IPS-18a (cell line): Measurements from ENCODE around the gene TBC1D17.
"Not testable (repeated sequence)": the region's sequence is repeated elsewhere in the genome, so short reads cannot be mapped to it uniquely, and the experiment has no call there.

Source experiments
- H3K27ac ChIP-seq: one replicate; pipeline ENCODE4 v1.5.1; 2013; ENCODE audit warnings: low read length
- H3K27me3 ChIP-seq: one replicate; pipeline ENCODE4 v1.6.1; 2013; ENCODE audit warnings: mild to moderate bottlenecking, low read length; ENCODE audit not compliant: control insufficient read depth, insufficient read depth
- H3K36me3 ChIP-seq: one replicate; pipeline ENCODE4 v1.6.1; 2013; ENCODE audit warnings: low read depth, low read length; ENCODE audit not compliant: control insufficient read depth
- H3K4me1 ChIP-seq: one replicate; pipeline ENCODE4 v1.6.1; 2013; ENCODE audit warnings: low read depth, low read length; ENCODE audit not compliant: control insufficient read depth
- H3K4me3 ChIP-seq: one replicate; pipeline ENCODE4 v1.5.1; 2013; ENCODE audit warnings: low read length
- H3K9ac ChIP-seq: one replicate; pipeline ENCODE4 v1.6.1; 2013; ENCODE audit warnings: mild to moderate bottlenecking, low read length, moderate library complexity
- H3K9me3 ChIP-seq: one replicate; pipeline ENCODE4 v1.6.1; 2013; ENCODE audit warnings: low read depth, low read length; ENCODE audit not compliant: control insufficient read depth

Gene TBC1D17

GRCh38 chr19:49921871-49922795 lies 44.6 kb downstream of the TBC1D17 start:
- Histone ChIP-seq H3K27ac (no peak overlapping the region), H3K4me3 (no peak overlapping the region), H3K27me3 (no peaks in the 10 kb centered on the region), H3K4me1 (no peaks in the 10 kb centered on the region), H3K9me3 (no peaks in the 10 kb centered on the region), H3K36me3 (peaks cover 40% of the 10 kb centered on the region), H3K9ac (no peak overlapping the region)

- H3K27me3 ChIP-seq: no peaks in the 10 kb centered on the region
- no peak overlapping the region for H3K4me3 ChIP-seq
- H3K27ac ChIP-seq: no peak overlapping the region
- H3K9me3 ChIP-seq: no peaks in the 10 kb centered on the region
- no peak overlapping the region for H3K9ac ChIP-seq
- H3K36me3 ChIP-seq: peaks cover 43% of the 10 kb centered on the region
- H3K4me1 ChIP-seq: peaks cover 6% of the 10 kb centered on the region
Observed at GRCh38 chr19:49923055-49924003, 45.8 kb downstream of the TBC1D17 start.

GRCh38 chr19:49924004-49924880 lies 46.7 kb downstream of the TBC1D17 start:
- Histone ChIP-seq H3K4me3 (no peak overlapping the region), H3K36me3 (peaks cover 41% of the 10 kb centered on the region), H3K9me3 (no peaks in the 10 kb centered on the region), H3K27ac (no peak overlapping the region), H3K27me3 (no peaks in the 10 kb centered on the region), H3K4me1 (peaks cover 6% of the 10 kb centered on the region), H3K9ac (no peak overlapping the region)

- H3K4me3 ChIP-seq, H3K9ac ChIP-seq, H3K27me3 ChIP-seq, H3K27ac ChIP-seq, H3K9me3 ChIP-seq, H3K4me1 ChIP-seq: not testable (repeated sequence)
- H3K36me3 ChIP-seq: peaks cover 38% of the 10 kb centered on the region
Observed at GRCh38 chr19:49924881-49925210, 47.3 kb downstream of the TBC1D17 start.

GRCh38 chr19:49925486-49925885 lies 48.0 kb downstream of the TBC1D17 start:
- H3K4me1 ChIP-seq: peaks cover 6% of the 10 kb centered on the region
- H3K9ac ChIP-seq: no peak overlapping the region
- H3K9me3 ChIP-seq: no peaks in the 10 kb centered on the region
- no peak overlapping the region for H3K27ac ChIP-seq
- no peak overlapping the region for H3K4me3 ChIP-seq
- no peaks in the 10 kb centered on the region for H3K27me3 ChIP-seq
- peaks cover 38% of the 10 kb centered on the region for H3K36me3 ChIP-seq

- H3K9ac ChIP-seq: no peak overlapping the region
- peaks cover 6% of the 10 kb centered on the region for H3K4me1 ChIP-seq
- no peak overlapping the region for H3K4me3 ChIP-seq
- H3K27me3 ChIP-seq: no peaks in the 10 kb centered on the region
- H3K27ac ChIP-seq: no peak overlapping the region
- H3K36me3 ChIP-seq: peaks cover 38% of the 10 kb centered on the region
- no peaks in the 10 kb centered on the region for H3K9me3 ChIP-seq
Observed at GRCh38 chr19:49926515-49926914, 49.0 kb downstream of the TBC1D17 start.

- Histone ChIP-seq H3K9ac (no peak overlapping the region), H3K36me3 (peaks cover 38% of the 10 kb centered on the region), H3K9me3 (no peaks in the 10 kb centered on the region), H3K27me3 (no peaks in the 10 kb centered on the region), H3K27ac (no peak overlapping the region), H3K4me3 (peak overlapping the region; percentile 87), H3K4me1 (peaks cover 6% of the 10 kb centered on the region)
Observed at GRCh38 chr19:49927526-49928264, 50.2 kb downstream of the TBC1D17 start.

GRCh38 chr19:49929121-49929610 lies 51.7 kb downstream of the TBC1D17 start, which contains the start of the genes ATF5 and NUP62:
TSS of gene ATF5 (plus strand) at chr19:49929205. CDS start at chr19:49930851, 1,646 bp downstream.
TSS of gene NUP62 (minus strand) at chr19:49929504. CDS start at chr19:49909807, 19,697 bp downstream.
- Histone ChIP-seq H3K4me1 (peaks cover 6% of the 10 kb centered on the region), H3K9ac (peak within 1 kb of the TSS; percentile 99), H3K36me3 (peaks cover 29% of the 10 kb centered on the region), H3K9me3 (no peaks in the 10 kb centered on the region), H3K27ac (peak within 1 kb of the TSS; percentile 97), H3K4me3 (peak within 1 kb of the TSS; percentile 87), H3K27me3 (no peaks in the 10 kb centered on the region)

GRCh38 chr19:49929611-49930482 lies 52.3 kb downstream of the TBC1D17 start:
- Histone ChIP-seq H3K27ac (peak overlapping the region; percentile 97), H3K9me3 (no peaks in the 10 kb centered on the region), H3K27me3 (no peaks in the 10 kb centered on the region), H3K36me3 (peaks cover 23% of the 10 kb centered on the region), H3K4me3 (peak overlapping the region; percentile 87), H3K4me1 (peaks cover 6% of the 10 kb centered on the region), H3K9ac (peak overlapping the region; percentile 99)
